ENCODE measurements around the gene TMEM165. TPM values are rescaled to one million over a fixed set of nuclear protein-coding genes. Genes with fewer than 3 reads are reported as not detected.

Gene TMEM165
- polyA plus RNA-seq, 3 donors = 72.2 to 91.2 (median 79.3) TPM

Other genes starting within 250 kb of the TMEM165 start
- 10 to 100 TPM; 18.4 to 30.0 (median 20.8) TPM for gene SRD5A3, start 49.7 kb upstream of the TMEM165 start, polyA plus RNA-seq (ENCODE audit: insufficient read length in 3 of 3)
- 10 to 100 TPM; 19.9 to 23.7 (median 22.6) TPM for gene CLOCK, start 151.0 kb downstream of the TMEM165 start, polyA plus RNA-seq (ENCODE audit: insufficient read length in 3 of 3)
- under 1 TPM in 1 of 3 donors, not detected in 2; 0.47 TPM for gene PDCL2, start 196.3 kb downstream of the TMEM165 start, polyA plus RNA-seq (ENCODE audit: insufficient read length in 3 of 3)
- 10 to 100 TPM; 10.6 to 30.0 (median 12.9) TPM for gene NMU, start 240.3 kb downstream of the TMEM165 start, polyA plus RNA-seq (ENCODE audit: insufficient read length in 3 of 3)